Measurements from ENCODE around the gene KCNK15.

KCNK15 gene

DNA sequence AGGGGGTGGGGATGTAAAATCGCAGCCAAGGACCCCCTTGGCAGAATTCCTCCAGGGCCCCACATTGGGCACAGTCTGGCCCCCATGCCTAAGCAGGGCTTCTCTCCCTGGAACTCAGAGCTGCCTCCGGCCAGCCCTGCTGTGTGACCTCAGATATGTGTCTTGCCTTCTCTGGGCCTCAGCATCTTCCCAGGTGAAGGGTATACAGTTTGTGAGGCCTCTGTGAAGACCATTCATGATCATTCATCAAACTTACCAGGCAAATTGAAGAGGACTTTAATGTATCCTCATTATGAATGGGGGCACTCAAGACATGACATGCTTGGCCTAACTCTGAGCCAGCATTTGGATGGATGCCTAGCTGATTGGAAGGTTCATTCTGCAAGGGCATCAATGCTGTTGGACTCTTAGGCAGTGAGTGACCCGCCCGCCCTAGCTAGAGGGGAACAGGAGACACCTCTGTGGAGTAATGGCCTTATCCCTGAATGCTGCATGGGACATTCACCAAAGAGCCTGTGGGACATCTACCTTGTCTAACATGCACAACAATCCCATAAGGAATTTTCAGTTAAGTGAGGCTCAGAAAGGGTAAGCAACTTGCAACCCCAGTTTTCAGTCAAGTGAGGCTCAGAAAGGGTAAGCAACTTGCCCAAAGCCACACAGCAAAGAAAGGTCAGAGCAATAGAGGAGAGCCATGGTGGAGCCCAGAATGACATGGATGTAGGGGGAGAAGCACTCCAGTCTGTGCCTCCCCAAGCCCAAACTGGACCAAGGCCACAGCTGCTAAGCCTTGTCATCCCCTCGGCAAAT lies 30.0 kb upstream of the KCNK15 start:
- DNase-seq (ENCODE audit: low read depth) = no peak

DNA sequence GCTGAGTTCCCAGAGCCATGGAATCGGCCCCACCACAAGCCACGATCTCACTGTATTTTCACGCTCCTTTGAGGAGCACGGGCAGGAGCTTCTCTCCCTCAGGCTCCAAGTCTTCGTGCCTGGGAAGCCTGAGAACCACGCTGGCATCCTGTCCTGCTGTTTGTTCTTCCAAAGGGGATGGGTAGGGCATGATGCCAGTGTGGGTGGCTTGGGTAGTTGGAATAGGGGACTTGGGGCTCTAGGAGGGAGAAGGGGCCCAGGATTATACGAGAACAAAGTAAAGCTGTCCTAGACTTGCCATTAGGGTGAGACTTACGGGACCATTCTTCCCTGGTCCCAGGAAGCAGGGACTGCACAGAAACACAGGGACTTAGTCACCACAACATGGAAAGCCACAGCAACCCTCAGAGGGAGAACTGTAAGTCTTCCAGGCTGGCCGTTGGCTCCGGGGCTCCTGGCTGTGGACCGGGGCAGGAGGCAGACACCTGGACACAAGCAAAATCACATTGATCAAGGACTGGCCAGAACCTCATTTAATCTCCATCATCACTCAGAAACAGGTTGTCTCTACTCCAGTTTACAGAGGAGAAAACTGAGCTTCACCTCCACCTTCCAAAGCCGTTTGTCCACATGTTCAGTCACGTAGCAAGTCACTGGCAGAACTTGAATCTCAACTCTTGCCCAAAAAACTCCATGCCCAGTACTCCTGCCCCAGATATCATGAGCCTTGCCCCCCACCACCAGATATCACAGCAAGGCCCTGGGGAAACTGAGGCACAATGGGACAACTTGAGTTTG lies 29.2 kb upstream of the KCNK15 start:
- no peak for DNase-seq (ENCODE audit: low read depth)

DNA sequence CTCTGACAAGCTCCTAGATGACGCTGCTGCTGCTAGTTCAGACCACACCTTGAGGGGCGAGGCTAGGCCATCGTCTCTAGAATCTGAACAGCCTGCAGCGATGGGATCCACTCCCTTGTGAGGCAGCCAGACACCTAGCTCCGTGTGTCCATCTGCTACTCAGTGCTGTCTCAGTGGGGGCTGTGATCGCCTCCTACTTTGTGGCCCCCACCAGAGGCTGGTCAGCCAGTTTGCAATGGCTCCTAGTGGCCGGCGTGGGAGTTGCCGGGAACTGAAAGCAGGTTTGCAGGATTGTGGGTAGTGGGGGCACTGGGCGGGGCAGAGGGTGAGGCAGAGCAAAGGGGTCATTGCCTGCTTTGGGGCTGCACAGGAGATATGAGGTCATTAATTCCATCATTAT lies 27.7 kb upstream of the KCNK15 start:
- no peak for DNase-seq (ENCODE audit: low read depth)

DNA sequence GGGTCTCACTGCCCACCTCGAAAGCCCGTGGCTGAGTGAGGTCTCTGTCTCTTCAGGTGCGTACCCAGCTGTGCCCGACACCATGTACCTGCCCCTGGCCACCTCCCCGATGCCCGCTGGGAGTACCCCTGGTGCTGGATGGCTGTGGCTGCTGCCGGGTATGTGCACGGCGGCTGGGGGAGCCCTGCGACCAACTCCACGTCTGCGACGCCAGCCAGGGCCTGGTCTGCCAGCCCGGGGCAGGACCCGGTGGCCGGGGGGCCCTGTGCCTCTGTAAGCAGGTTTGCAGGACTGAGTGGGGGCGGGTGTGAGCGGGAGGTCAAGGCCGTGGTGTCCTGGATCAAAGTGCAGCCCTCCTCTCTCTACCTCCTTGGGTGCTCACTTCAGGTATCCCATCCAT lies 25.8 kb upstream of the KCNK15 start:
- DNase-seq (ENCODE audit: low read depth) = no peak

DNA sequence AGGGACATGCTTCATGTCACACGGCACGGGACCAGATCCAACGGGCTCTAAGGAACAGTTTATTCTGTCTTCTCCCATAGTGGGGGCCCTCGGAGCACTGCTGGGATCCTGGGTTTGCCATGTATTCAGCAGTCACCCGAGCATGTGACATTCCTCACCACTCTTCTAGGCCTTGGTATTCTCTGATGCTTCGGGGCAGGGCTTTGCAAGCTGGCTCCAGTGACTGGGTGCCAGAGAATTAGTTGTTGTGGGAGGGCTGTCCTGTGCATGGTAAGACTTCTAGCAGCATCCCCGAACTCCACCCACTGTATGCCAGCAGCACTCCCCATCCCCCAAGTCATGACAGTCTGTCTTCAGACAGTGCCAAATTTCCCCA lies 25.1 kb upstream of the KCNK15 start:
- no peak for DNase-seq (ENCODE audit: low read depth)

DNA sequence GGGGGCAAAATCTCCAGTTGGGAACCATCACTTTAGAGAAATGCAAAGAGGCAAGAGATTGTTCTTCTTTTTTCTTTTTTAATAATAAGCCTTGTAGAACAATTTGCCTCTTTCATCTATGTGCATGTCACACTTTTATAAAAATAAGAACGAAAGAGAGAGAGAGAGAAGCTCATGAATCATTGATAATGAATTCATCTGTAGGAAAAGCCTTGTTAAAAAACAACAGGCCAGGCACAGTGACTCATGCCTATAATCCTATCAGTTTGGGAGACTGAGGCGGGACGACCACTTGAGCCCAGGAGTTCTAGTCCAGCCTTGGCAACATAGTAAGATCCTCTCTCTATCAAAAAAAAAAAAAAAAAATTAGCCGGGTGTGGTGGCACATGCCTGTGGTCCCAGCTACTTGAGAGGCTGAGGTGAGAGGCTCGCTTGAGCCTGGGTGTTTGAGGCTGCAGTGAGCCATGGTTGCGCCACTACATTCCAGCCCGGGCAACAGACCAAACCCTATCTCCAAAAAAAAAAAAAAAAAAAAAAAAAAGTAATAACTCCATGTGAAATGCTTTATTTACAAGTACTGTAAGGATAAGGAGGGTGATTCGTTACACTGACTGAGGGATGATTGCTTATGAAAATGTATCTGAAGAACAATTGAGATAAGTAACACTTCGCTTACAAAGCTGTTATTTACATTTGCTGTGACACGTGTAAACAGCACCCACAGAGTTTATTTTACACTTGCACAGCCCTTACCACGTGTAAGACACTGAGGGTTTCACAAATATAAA lies 24.5 kb upstream of the KCNK15 start:
- DNase-seq (ENCODE audit: low read depth) = peak; percentile 73

DNA sequence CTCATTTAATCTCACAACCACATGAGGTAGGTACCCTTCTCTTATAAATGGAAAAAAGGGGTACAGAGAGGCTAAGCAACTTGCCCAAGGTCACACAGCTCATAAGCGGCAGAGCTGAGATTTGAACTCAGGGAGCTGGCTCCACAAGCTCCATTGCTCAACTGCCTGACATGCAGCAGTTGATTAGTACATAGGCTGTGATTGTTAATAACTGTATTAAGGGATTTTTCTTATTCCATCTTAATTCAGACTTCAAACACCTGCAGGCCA lies 23.9 kb upstream of the KCNK15 start:
- no peak for DNase-seq (ENCODE audit: low read depth)

DNA sequence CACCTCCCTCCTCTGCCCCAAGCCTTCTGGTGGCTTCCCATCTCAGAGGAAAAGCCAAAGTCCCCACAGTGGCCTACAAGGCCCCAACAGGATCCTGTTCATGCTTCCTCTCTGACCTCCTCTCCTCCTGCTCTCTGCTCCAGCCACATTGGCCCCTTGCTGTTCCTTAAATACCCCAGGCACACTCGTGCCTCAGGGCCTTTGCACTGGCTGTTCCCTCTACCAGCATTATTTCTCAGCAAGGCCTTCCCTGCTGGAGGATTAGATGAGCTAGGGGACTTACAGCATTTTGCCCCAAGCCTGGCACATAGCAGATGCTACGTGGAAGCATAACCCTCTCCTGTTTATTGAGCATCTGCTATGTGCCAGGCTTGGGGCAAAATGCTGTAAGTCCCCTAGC lies 22.7 kb upstream of the KCNK15 start:
- no peak for DNase-seq (ENCODE audit: low read depth)

DNA sequence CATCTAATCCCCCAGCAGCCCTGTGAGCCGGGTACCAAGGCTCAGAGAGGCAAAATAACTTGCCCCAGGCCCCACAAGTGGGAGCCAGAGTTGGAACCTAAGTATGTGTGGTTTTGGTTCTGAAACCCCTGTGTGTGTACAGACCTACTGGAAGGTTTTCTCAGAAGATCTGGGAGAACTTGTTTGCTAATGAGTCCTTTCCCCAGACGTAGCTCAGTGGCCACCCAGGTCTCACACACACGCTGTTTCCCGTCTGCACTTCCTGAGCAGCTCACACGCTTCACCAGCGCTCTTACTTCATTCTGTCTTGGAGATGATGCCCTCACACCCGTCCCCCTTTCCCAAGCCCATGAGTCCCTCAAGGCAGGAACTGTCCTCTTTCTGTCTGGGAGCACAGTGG lies 22.3 kb upstream of the KCNK15 start:
- no peak for DNase-seq (ENCODE audit: low read depth)

DNA sequence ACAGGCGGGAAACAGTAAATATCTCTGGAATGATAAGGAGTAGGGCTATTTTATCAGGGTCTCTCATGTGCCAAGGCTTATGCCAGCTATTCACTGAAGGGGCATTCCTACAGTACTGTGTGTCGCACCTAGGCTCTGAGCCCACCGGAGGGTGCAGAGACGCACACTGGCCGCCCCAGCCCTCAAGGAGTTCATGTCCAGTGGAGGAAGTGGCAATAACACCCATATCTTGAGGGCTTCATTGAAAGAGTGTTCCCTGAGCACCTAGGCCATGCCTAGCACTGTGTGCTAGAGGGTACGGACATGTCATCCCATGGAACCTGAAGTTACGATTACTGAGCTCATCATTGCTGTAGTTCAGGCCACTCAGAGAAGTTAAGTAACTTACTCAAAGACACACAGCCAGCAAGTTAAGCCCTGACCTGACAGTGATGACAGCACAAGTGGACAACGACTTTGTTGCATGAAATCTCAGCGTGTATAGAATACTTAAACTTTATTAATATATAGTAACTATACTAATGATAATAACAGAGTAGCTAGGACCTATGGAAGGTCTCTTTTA lies 21.8 kb upstream of the KCNK15 start:
- DNase-seq (ENCODE audit: low read depth) = no peak

DNA sequence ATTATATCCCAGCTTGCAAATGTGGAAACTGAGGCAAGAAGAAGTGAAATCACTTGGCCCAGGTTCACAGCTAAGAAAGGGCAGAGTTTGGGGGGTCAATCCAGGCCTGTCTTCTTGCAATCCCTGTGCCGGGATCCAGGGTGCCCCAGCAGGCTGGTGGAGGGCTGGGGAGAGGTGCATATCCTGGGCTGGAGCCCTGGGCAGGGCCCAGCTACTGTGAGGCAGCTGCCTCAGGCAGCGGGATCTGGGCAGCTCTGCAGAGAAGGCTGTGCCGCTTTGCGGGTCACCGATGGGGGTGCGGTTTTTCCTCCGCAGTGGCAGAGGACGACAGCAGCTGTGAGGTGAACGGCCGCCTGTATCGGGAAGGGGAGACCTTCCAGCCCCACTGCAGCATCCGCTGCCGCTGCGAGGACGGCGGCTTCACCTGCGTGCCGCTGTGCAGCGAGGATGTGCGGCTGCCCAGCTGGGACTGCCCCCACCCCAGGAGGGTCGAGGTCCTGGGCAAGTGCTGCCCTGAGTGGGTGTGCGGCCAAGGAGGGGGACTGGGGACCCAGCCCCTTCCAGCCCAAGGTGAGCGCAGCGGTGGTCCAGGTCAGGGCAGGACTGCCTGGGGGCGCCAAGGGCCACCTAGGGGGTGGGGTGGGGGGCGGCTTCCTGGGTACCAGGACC lies 21.1 kb upstream of the KCNK15 start:
- no peak for DNase-seq (ENCODE audit: low read depth)

DNA sequence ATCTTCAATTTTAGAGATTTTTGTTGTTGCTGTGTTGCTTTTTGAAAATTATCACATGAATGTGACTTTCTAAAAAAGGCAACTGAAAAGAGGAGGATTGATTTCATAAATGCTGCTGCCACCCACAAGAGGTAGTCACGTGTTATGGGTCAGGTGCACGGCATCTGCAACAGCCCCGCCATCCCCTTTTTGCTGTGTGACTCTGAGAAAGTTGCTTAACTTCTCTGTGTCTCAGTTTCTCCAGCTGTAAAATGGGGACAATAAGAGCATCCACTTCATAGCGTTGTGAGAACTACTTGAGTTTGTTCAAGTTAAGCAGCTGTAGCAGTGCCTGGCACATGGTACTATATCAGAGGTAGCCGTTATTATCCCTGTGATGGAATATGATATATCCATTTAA lies 19.8 kb upstream of the KCNK15 start:
- no peak for DNase-seq (ENCODE audit: low read depth)

DNA sequence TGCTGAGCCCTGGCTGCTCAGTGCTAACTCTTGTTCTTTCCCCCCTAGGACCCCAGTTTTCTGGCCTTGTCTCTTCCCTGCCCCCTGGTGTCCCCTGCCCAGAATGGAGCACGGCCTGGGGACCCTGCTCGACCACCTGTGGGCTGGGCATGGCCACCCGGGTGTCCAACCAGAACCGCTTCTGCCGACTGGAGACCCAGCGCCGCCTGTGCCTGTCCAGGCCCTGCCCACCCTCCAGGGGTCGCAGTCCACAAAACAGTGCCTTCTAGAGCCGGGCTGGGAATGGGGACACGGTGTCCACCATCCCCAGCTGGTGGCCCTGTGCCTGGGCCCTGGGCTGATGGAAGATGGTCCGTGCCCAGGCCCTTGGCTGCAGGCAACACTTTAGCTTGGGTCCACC lies 18.6 kb upstream of the KCNK15 start:
- no peak for DNase-seq (ENCODE audit: low read depth)

DNA sequence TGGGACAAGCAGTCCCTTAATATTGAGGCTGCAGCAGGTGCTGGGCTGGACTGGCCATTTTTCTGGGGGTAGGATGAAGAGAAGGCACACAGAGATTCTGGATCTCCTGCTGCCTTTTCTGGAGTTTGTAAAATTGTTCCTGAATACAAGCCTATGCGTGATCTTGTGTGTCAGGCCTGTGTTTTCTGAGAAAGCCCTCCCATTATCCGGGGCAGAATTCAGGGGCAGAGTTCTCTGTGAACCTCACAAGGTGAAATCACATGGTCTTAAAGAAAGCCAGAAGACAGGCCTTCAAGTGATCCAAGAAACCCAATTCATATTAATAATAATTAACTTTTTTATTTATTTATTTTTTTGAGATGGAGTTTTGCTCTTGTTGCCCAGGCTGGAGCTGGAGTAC lies 18.0 kb upstream of the KCNK15 start:
- DNase-seq (ENCODE audit: low read depth) = no peak

DNA sequence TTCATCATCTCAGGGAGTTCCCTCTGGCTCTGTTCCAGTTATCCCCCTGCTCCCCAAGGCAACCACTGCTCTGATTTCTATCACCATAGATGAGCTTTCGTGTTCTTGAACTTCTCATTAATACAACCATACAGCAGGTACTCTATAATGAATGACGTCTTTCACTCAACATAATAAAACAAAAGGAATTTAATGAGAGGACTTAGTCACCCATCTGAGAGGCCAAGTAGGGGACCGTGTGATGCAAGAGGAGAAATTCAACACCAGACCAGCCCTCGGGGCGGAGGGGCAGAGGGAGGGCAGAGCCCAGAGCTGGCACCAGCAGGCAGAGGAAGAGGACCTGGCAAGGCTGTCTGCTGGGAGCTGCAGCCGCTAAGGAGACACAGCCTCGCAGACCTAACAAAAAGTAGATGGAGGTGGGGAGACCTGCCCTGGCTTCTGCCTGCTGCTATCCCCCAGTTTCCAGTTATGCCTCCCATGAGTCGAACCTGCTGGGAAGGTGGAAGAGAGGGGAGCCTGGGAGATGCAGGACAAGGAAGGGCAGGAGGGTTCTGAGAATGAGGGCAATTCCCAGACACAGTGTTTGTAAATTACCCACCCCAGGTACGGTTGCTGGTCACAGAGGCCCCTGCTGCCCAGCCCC lies 16.7 kb upstream of the KCNK15 start:
- DNase-seq (ENCODE audit: low read depth) = no peak

DNA sequence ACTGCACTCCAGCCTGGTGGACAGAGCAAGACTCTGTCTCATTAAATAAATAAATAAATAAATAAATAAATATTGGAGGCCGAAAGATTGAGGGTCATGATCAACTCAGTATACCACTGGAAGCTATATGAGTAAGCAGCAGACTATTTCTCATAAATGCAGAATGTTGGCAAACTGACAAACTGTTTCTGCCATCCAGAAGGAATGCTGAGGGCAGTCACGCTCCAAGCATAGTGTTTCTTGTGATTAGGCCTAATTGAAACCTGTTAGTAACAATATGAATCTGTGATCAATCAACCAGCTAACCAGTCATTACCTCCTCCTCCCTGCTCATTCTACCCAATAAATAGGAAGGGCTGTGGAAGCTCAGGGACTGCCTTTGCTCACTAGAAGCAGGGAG lies 15.2 kb upstream of the KCNK15 start:
- peak; percentile 84 for DNase-seq (ENCODE audit: low read depth)

DNA sequence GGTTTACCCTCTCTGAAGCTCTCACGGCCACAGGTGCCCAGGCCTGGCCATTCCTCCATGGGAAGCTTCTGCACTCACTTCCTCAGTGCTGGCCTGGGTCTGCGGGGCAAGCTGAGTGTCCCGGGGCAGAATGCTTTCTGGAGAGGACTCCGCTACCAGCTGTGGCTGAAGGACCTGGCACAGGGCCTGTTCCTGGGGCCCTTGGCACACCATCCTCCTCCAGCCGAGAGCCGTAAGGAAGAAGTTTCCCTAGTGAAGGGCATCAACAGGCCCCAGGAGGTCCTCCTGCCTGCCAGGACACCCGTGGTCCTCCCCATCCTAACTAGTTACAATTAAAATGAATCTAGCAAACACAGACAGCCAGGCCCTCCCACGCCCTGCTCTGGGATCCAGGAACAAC lies 14.0 kb upstream of the KCNK15 start:
- no peak for DNase-seq (ENCODE audit: low read depth)

DNA sequence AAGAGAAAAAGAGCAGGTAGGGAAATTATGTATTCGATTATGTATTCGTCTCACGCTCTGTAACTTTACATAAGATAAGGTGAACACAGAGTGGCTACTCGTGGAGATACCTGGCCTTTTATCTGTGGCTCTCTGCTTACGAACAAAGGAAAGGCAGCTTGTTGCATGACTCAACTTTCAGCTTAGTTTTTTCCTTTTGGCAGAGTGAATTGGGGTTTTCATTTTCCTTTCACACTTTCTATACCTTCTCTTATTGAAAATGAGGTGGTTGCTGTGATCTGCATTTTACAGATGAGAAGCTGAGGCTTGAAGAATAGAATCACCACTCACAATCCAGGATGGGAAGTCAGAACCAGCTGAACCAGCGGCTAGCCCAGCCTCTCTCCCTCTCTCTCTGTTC lies 13.3 kb upstream of the KCNK15 start:
- DNase-seq (ENCODE audit: low read depth) = no peak

DNA sequence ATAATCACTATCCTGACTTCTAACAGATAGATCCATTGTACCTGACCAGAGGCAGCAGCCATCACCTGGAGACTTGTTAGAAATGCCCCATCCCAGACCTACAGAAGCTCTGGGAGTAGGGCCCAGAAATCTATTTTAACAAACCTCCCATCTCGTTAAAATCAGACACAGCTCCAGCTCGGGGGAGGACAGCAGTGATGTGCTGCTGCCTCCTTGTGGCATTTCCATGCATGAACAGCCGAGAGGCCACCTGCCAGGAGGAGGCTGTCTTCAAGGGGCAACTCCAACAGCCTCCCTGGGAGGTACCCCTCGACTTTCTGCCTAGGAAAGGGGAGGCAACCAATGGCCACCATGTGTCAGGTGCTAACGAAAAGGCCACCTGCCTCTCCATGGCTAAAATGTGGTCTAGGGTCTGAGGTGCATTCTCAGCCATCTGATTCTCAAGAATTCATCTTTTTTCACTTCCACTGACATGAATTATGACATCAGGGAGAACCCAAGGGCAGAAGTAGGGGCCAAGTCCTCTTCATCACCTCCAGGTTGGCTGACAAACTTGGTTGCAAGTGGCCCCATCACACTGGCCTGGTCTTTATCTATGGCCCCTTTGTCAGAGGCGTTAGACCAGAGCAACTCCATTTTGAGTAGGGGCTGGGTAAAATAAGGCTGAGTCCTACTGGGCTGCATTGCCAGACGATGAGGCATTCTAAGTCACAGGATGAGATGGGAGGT lies 12.2 kb upstream of the KCNK15 start:
- no peak for DNase-seq (ENCODE audit: low read depth)

DNA sequence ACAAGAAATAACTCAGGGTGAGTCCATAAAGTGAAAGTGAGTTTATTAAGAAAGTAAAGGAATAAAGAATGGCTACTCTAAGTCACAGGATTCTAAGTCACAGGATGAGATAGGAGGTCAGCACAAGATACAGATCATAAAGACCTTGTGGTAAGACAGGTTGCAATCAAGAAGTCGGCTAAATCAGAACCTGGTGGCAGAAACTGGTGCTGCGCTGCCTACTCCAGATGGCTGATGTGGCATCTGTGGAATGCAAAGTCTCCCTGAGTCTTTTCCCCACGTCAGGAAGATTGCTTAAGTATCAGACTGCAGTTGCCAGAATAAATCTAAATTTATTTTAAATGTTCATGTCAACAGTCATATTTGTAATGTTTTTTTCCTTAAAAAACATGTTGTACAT lies 10.7 kb upstream of the KCNK15 start:
- peak; percentile 44 for DNase-seq (ENCODE audit: low read depth)

DNA sequence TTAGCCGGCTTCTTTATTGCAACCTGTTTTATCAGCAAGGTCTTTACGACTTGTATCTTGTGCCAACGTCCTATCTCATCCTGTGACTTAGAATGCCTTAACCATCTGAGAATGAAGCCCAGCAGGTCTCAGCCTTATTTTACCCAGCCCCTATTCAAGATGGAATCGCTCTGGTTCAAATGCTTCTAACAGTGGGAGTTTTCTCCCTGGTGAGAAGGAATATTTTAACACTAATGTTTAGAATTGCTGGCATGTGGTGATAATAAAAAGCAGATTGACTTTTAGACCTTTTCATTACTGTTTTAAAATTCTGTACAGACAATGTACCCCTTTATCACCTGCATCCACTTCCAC lies 9.9 kb upstream of the KCNK15 start:
- DNase-seq (ENCODE audit: low read depth) = no peak
